ENCODE data around the gene JAK1. TPM values are rescaled to one million over a fixed set of nuclear protein-coding genes. Genes with fewer than 3 reads are reported as not detected.
A peak's percentile ranks its signal among the peaks of the same experiment; 100 is the strongest.

The JAK1 gene
- total and polyA plus RNA-seq, 10 donors = 46.6 to 270 (median 205) TPM

GRCh38 chr1:64942675-64943074, 23.7 kb downstream of the JAK1 start:
- no peak overlapping the region for H3K4me3 ChIP-seq
- no peak overlapping the region for H3K27ac ChIP-seq
- peaks cover 36 to 98% (median 79%) of the 10 kb centered on the region in 6 donors for H3K4me1 ChIP-seq
- TF ChIP-seq POLR2AphosphoS5 (IDR thresholded peaks at IDR 0.05) = no peak
- TF ChIP-seq CTCF (IDR thresholded peaks at IDR 0.05 in 8 of 11, conservative IDR thresholded peaks at IDR 0.05 in 3 of 11) = no peak
- no peak for TF ChIP-seq POLR2A (IDR thresholded peaks at IDR 0.05)
- DNase-seq = no peak
- intact Hi-C loops (cut with DNase I; ENCODE audit: low total_unique reads) = no loop called here
- WGBS, 5 donors = 28 to 35% (median 33%) methylated on average over 3 of the region's 3 CpGs
- H3K9me3 ChIP-seq = no peaks in the 10 kb centered on the region
- no peaks in the 10 kb centered on the region for H3K27me3 ChIP-seq (replicated peaks in 1 of 7)
- no peaks in the 10 kb centered on the region for H3K36me3 ChIP-seq

GRCh38 chr1:64942118-64942517, 24.2 kb downstream of the JAK1 start:
- Histone ChIP-seq H3K4me1 (peaks cover 30 to 98% (median 75%) of the 10 kb centered on the region in 6 donors), H3K9me3 (no peaks in the 10 kb centered on the region), H3K36me3 (no peaks in the 10 kb centered on the region), H3K4me3 (no peak overlapping the region), H3K27ac (no peak overlapping the region), H3K27me3 (replicated peaks in 1 of 7) (no peaks in the 10 kb centered on the region)
- WGBS, 5 donors = 78 to 90% (median 82%) methylated on average over 4 of the region's 4 CpGs
- no peak for TF ChIP-seq CTCF (IDR thresholded peaks at IDR 0.05 in 8 of 11, conservative IDR thresholded peaks at IDR 0.05 in 3 of 11)
- no peak for DNase-seq
- intact Hi-C loops (cut with DNase I; ENCODE audit: low total_unique reads) = no loop called here

- TF ChIP-seq CTCF (IDR thresholded peaks at IDR 0.05 in 8 of 11, conservative IDR thresholded peaks at IDR 0.05 in 3 of 11) (no peak), POLR2AphosphoS5 (IDR thresholded peaks at IDR 0.05) (no peak), POLR2A (IDR thresholded peaks at IDR 0.05) (no peak)
- Histone ChIP-seq H3K9me3 (no peaks in the 10 kb centered on the region), H3K4me3 (no peak overlapping the region), H3K27ac (no peak overlapping the region), H3K4me1 (peaks cover 29 to 98% (median 75%) of the 10 kb centered on the region in 6 donors), H3K27me3 (replicated peaks in 1 of 7) (no peaks in the 10 kb centered on the region), H3K36me3 (no peaks in the 10 kb centered on the region)
- DNase-seq = no peak
- intact Hi-C loops (cut with DNase I; ENCODE audit: low total_unique reads) = no loop called here
- 75 to 83% (median 81%) methylated on average over 5 of the region's 5 CpGs for WGBS, 5 donors
These were observed 24.8 kb downstream of the JAK1 start for GRCh38 chr1:64941461-64942117.

GRCh38 chr1:64940025-64940424, 26.3 kb downstream of the JAK1 start:
- Histone ChIP-seq H3K4me1 (peaks cover 29 to 98% (median 76%) of the 10 kb centered on the region in 6 donors), H3K36me3 (no peaks in the 10 kb centered on the region), H3K4me3 (no peak overlapping the region), H3K9me3 (no peaks in the 10 kb centered on the region), H3K27me3 (replicated peaks in 1 of 7) (no peaks in the 10 kb centered on the region), H3K27ac (peak overlapping the region in 2 of 8 donors; percentile 3 to 15)
- DNase-seq = no peak
- no peak for TF ChIP-seq CTCF (IDR thresholded peaks at IDR 0.05 in 8 of 11, conservative IDR thresholded peaks at IDR 0.05 in 3 of 11)
- TF ChIP-seq POLR2A (IDR thresholded peaks at IDR 0.05) = no peak
- 50 to 58% (median 52%) methylated on average over 3 of the region's 3 CpGs for WGBS, 5 donors
- intact Hi-C loops (cut with DNase I; ENCODE audit: low total_unique reads) = no loop called here

All from spleen (tissue), 11 donors.